K562 (cell line): Measurements from ENCODE around the gene FAM117A. TPM values are rescaled to one million over a fixed set of nuclear protein-coding genes. Genes with fewer than 3 reads are reported as not detected.

Experiments
- polyA plus RNA-seq, 8 experiments: library from polyadenylated mRNA; depleted of rRNA in 4 of 8; stranded (reverse) in 5 of 8; unstranded in 3 of 8; fragments of >200 nt; fragmentation: Nextera tagmentation in 2 of 8; fragmentation: Illumina TruSeq in 1 of 8; extraction: Ambion mirVana in 2 of 8; extraction: Trizol in 1 of 8; gene quantifications; 2 replicates each; pipeline versions ENCODE4 v1.2.1 to v1.2.3, GENCODE V29; 2011 to 2014; ENCODE audit warnings: inconsistent platforms in 1 of 8, missing spikeins in 1 of 8
- total RNA-seq, 7 experiments: library from RNA; depleted of rRNA in 6 of 7; stranded (reverse); fragments of >200 nt in 6 of 7; fragmentation: Illumina TruSeq in 2 of 7; extraction: Trizol in 2 of 7; gene quantifications; 2 replicates each; pipeline versions ENCODE4 v1.2.1 to v1.2.3, GENCODE V29; 2011 to 2021; ENCODE audit warnings: low replicate concordance in 1 of 7

FAM117A gene
- total and polyA plus RNA-seq, 9 of the 15 experiments (the other 6 are each of a cell fraction or from before 2014, with no cell fraction given), result 3.1 to 79.7 (median 36.6) TPM

Other genes with a start within 250 kb of the FAM117A start
- 0.05 and 0.16 TPM in 2 replicates for gene NXPH3, start 188.3 kb downstream of the FAM117A start, total RNA-seq (2014; rRNA removed)
- gene NXPH3, start 188.3 kb downstream of the FAM117A start, total RNA-seq (2014; rRNA removed; fragmentation: Illumina TruSeq; extraction: Trizol), result 0.07 and 0.10 TPM in 2 replicates
- 0.04 and 0.08 TPM in 2 replicates for gene NXPH3, start 188.3 kb downstream of the FAM117A start, total RNA-seq (2015; rRNA removed; fragmentation: Illumina TruSeq; extraction: Trizol)
- 0.13 and 0.27 TPM in 2 replicates for gene NXPH3, start 188.3 kb downstream of the FAM117A start, total RNA-seq (2021)
- 0.06 and 0.14 TPM in 2 replicates for gene NXPH3, start 188.3 kb downstream of the FAM117A start, polyA plus RNA-seq (2011; rRNA removed)
- 0.17 and 0.18 TPM in 2 replicates for gene NXPH3, start 188.3 kb downstream of the FAM117A start, polyA plus RNA-seq (2014; fragmentation: Illumina TruSeq; extraction: Trizol)
- not detected for gene NXPH3, start 188.3 kb downstream of the FAM117A start, polyA plus RNA-seq (2014; fragmentation: Nextera tagmentation; extraction: Ambion mirVana)
- 0.05 and 0.08 TPM in 2 replicates for gene NXPH3, start 188.3 kb downstream of the FAM117A start, polyA plus RNA-seq (2014; rRNA removed)
- gene SPOP, start 86.0 kb downstream of the FAM117A start, total RNA-seq (2014; rRNA removed), result 34.2 and 46.7 TPM in 2 replicates
- gene SPOP, start 86.0 kb downstream of the FAM117A start, total RNA-seq (2014; rRNA removed; fragmentation: Illumina TruSeq; extraction: Trizol), result 38.5 and 43.0 TPM in 2 replicates
- 39.7 and 40.6 TPM in 2 replicates for gene SPOP, start 86.0 kb downstream of the FAM117A start, total RNA-seq (2015; rRNA removed; fragmentation: Illumina TruSeq; extraction: Trizol)
- 52.6 and 52.7 TPM in 2 replicates for gene SPOP, start 86.0 kb downstream of the FAM117A start, total RNA-seq (2021)
- 63.3 and 68.0 TPM in 2 replicates for gene SPOP, start 86.0 kb downstream of the FAM117A start, polyA plus RNA-seq (2011; rRNA removed)
- 49.7 and 54.7 TPM in 2 replicates for gene SPOP, start 86.0 kb downstream of the FAM117A start, polyA plus RNA-seq (2014; fragmentation: Illumina TruSeq; extraction: Trizol)
- 10 to 100 TPM; 39.6 to 65.9 TPM for gene SPOP, start 86.0 kb downstream of the FAM117A start, polyA plus RNA-seq (2014; fragmentation: Nextera tagmentation; extraction: Ambion mirVana)
- gene SPOP, start 86.0 kb downstream of the FAM117A start, polyA plus RNA-seq (2014; rRNA removed), result 34.4 and 36.1 TPM in 2 replicates
- gene SLC35B1, start 56.2 kb downstream of the FAM117A start, total RNA-seq (2014; rRNA removed), result 51.4 and 58.8 TPM in 2 replicates
- gene SLC35B1, start 56.2 kb downstream of the FAM117A start, total RNA-seq (2014; rRNA removed; fragmentation: Illumina TruSeq; extraction: Trizol), result 76.4 and 77.1 TPM in 2 replicates
- 64.1 and 74.2 TPM in 2 replicates for gene SLC35B1, start 56.2 kb downstream of the FAM117A start, total RNA-seq (2015; rRNA removed; fragmentation: Illumina TruSeq; extraction: Trizol)
- 66.2 and 66.3 TPM in 2 replicates for gene SLC35B1, start 56.2 kb downstream of the FAM117A start, total RNA-seq (2021)
- 87.9 and 103 TPM in 2 replicates for gene SLC35B1, start 56.2 kb downstream of the FAM117A start, polyA plus RNA-seq (2011; rRNA removed)
- 70.7 and 71.3 TPM in 2 replicates for gene SLC35B1, start 56.2 kb downstream of the FAM117A start, polyA plus RNA-seq (2014; fragmentation: Illumina TruSeq; extraction: Trizol)
- 10 to 100 TPM; 62.0 to 64.4 TPM for gene SLC35B1, start 56.2 kb downstream of the FAM117A start, polyA plus RNA-seq (2014; fragmentation: Nextera tagmentation; extraction: Ambion mirVana)
- gene SLC35B1, start 56.2 kb downstream of the FAM117A start, polyA plus RNA-seq (2014; rRNA removed), result 53.4 and 54.3 TPM in 2 replicates
- gene KAT7, start 24.6 kb upstream of the FAM117A start, total RNA-seq (2014; rRNA removed), result 26.6 and 34.8 TPM in 2 replicates
- gene KAT7, start 24.6 kb upstream of the FAM117A start, total RNA-seq (2014; rRNA removed; fragmentation: Illumina TruSeq; extraction: Trizol), result 37.7 and 42.2 TPM in 2 replicates
- 35.6 and 36.1 TPM in 2 replicates for gene KAT7, start 24.6 kb upstream of the FAM117A start, total RNA-seq (2015; rRNA removed; fragmentation: Illumina TruSeq; extraction: Trizol)
- 52.8 and 57.3 TPM in 2 replicates for gene KAT7, start 24.6 kb upstream of the FAM117A start, total RNA-seq (2021)
- 20.6 and 39.3 TPM in 2 replicates for gene KAT7, start 24.6 kb upstream of the FAM117A start, polyA plus RNA-seq (2011; rRNA removed)
- gene KAT7, start 24.6 kb upstream of the FAM117A start, polyA plus RNA-seq (2014; fragmentation: Illumina TruSeq; extraction: Trizol), result 36.1 and 39.1 TPM in 2 replicates
- gene KAT7, start 24.6 kb upstream of the FAM117A start, polyA plus RNA-seq (2014; fragmentation: Nextera tagmentation; extraction: Ambion mirVana), result 10 to 100 TPM; 10.8 to 10.9 TPM
- 18.3 and 20.5 TPM in 2 replicates for gene KAT7, start 24.6 kb upstream of the FAM117A start, polyA plus RNA-seq (2014; rRNA removed)
- not detected in 2 replicates for gene TAC4, start 83.9 kb upstream of the FAM117A start, total RNA-seq (2014; rRNA removed)
- not detected in 2 replicates for gene TAC4, start 83.9 kb upstream of the FAM117A start, total RNA-seq (2014; rRNA removed; fragmentation: Illumina TruSeq; extraction: Trizol)
- gene TAC4, start 83.9 kb upstream of the FAM117A start, total RNA-seq (2015; rRNA removed; fragmentation: Illumina TruSeq; extraction: Trizol), result not detected in 2 replicates
- not detected in 2 replicates for gene TAC4, start 83.9 kb upstream of the FAM117A start, total RNA-seq (2021)
- gene TAC4, start 83.9 kb upstream of the FAM117A start, polyA plus RNA-seq (2011; rRNA removed), result not detected in 2 replicates
- not detected in 2 replicates for gene TAC4, start 83.9 kb upstream of the FAM117A start, polyA plus RNA-seq (2014; fragmentation: Illumina TruSeq; extraction: Trizol)
- gene TAC4, start 83.9 kb upstream of the FAM117A start, polyA plus RNA-seq (2014; fragmentation: Nextera tagmentation; extraction: Ambion mirVana), result under 1 TPM in 1 of 2 experiments, not detected in 1; 0.17 TPM
- gene TAC4, start 83.9 kb upstream of the FAM117A start, polyA plus RNA-seq (2014; rRNA removed), result not detected in 2 replicates
- gene DLX4, start 205.1 kb upstream of the FAM117A start, total RNA-seq (2014; rRNA removed), result 0.32 and 0.41 TPM in 2 replicates
- 0.25 and 0.32 TPM in 2 replicates for gene DLX4, start 205.1 kb upstream of the FAM117A start, total RNA-seq (2014; rRNA removed; fragmentation: Illumina TruSeq; extraction: Trizol)
- 0.58 and 0.83 TPM in 2 replicates for gene DLX4, start 205.1 kb upstream of the FAM117A start, total RNA-seq (2015; rRNA removed; fragmentation: Illumina TruSeq; extraction: Trizol)
- 1.7 TPM in 2 replicates for gene DLX4, start 205.1 kb upstream of the FAM117A start, total RNA-seq (2021)
- gene DLX4, start 205.1 kb upstream of the FAM117A start, polyA plus RNA-seq (2011; rRNA removed), result 1.6 and 2.2 TPM in 2 replicates
- 0.96 and 1.1 TPM in 2 replicates for gene DLX4, start 205.1 kb upstream of the FAM117A start, polyA plus RNA-seq (2014; fragmentation: Illumina TruSeq; extraction: Trizol)
- gene DLX4, start 205.1 kb upstream of the FAM117A start, polyA plus RNA-seq (2014; fragmentation: Nextera tagmentation; extraction: Ambion mirVana), result under 1 TPM; 0.15 to 0.39 TPM
- gene DLX4, start 205.1 kb upstream of the FAM117A start, polyA plus RNA-seq (2014; rRNA removed), result 0.58 and 1.2 TPM in 2 replicates
- gene DLX3, start 231.1 kb upstream of the FAM117A start, total RNA-seq (2014; rRNA removed), result not detected in 2 replicates
- not detected in 2 replicates for gene DLX3, start 231.1 kb upstream of the FAM117A start, total RNA-seq (2014; rRNA removed; fragmentation: Illumina TruSeq; extraction: Trizol)
- not detected in 2 replicates for gene DLX3, start 231.1 kb upstream of the FAM117A start, total RNA-seq (2015; rRNA removed; fragmentation: Illumina TruSeq; extraction: Trizol)
- gene DLX3, start 231.1 kb upstream of the FAM117A start, total RNA-seq (2021), result not detected in 2 replicates
- gene DLX3, start 231.1 kb upstream of the FAM117A start, polyA plus RNA-seq (2011; rRNA removed), result not detected in 2 replicates
- gene DLX3, start 231.1 kb upstream of the FAM117A start, polyA plus RNA-seq (2014; fragmentation: Illumina TruSeq; extraction: Trizol), result not detected in 2 replicates
- gene DLX3, start 231.1 kb upstream of the FAM117A start, polyA plus RNA-seq (2014; fragmentation: Nextera tagmentation; extraction: Ambion mirVana), result not detected
- not detected in 2 replicates for gene DLX3, start 231.1 kb upstream of the FAM117A start, polyA plus RNA-seq (2014; rRNA removed)